GM12878 (cell line): ENCODE data around the gene FURIN. TPM values are rescaled to one million over a fixed set of nuclear protein-coding genes. Genes with fewer than 3 reads are reported as not detected.

Experiments
- ATAC-seq: fragments of 200-7000 bp; cut with Tn5 transposase; 3 replicates; pipeline ENCODE4 v1.9.1; 2020; ENCODE audit warnings: mild to moderate bottlenecking, moderate library complexity
- BruUV-seq: library from RNA; stranded (reverse); fragments of 400-500 nt; replicated peaks from 2 replicates; lab custom pipeline; 2021; lab: Mats Ljungman, UMichigan
- CTCF ChIA-PET: fragments of 300-600 bp; sonication (Branson Sonifier 250); formaldehyde crosslinking; extraction: SDS; loops from one replicate; lab custom pipeline; 2021; ENCODE audit warnings: inconsistent platforms; lab: Yijun Ruan, JAX
- POLR2A ChIA-PET: fragments of 350-600 bp; formaldehyde crosslinking; extraction: SDS; loops from one replicate; lab custom pipeline; 2021; ENCODE audit warnings: inconsistent platforms; lab: Charles Lee
- RAD21 ChIA-PET: fragments of 300-600 bp; sonication (Branson Sonifier 250); formaldehyde crosslinking; loops from one replicate; lab custom pipeline; 2023; ENCODE audit warnings: antibody characterized with exemption; ENCODE audit not compliant: unreplicated experiment; lab: Charles Lee
- SMC1A ChIA-PET: fragments of 300-600 bp; sonication (Branson Sonifier 250); formaldehyde crosslinking; loops from one replicate; lab custom pipeline; 2023; ENCODE audit not compliant: unreplicated experiment, uncharacterized antibody; lab: Charles Lee
- DNase-seq: peaks from one replicate; pipeline ENCODE4 v3.0.0-alpha.2; 2011; ENCODE audit warnings: low read depth, low spot score
- FAIRE-seq: peaks from 3 replicates; lab custom pipeline; 2011; peaks lifted over from hg19 to GRCh38; lab: Jason Lieb, UNC
- H2AFZ ChIP-seq: 2 replicates; pipeline ENCODE4 v1.6.0; 2011; ENCODE audit warnings: low read depth, low read length, control low read depth; ENCODE audit not compliant: control insufficient read depth
- H3K27ac ChIP-seq: 2 replicates; pipeline ENCODE4 v1.5.1; 2011; ENCODE audit warnings: control low read depth; ENCODE audit not compliant: control insufficient read depth, insufficient read depth
- H3K27me3 ChIP-seq, 2 experiments: replicated peaks in 1 of 2; 2 replicates each; pipeline versions ENCODE4 v1.6.0 to v1.6.1; 2011; ENCODE audit warnings: low read length in 1 of 2; ENCODE audit not compliant: control insufficient read depth in 2 of 2, insufficient read depth in 2 of 2
- H3K36me3 ChIP-seq, 2 experiments: 2 replicates each; pipeline ENCODE4 v1.5.1; 2011; ENCODE audit warnings: low read length in 1 of 2; ENCODE audit not compliant: control insufficient read depth in 2 of 2, insufficient read depth in 2 of 2
- H3K4me1 ChIP-seq: 2 replicates; pipeline ENCODE4 v1.6.1; 2011; ENCODE audit warnings: mild to moderate bottlenecking, low read length, moderate library complexity, mixed read lengths; ENCODE audit not compliant: control insufficient read depth, insufficient read depth
- H3K4me2 ChIP-seq: 2 replicates; pipeline ENCODE4 v1.6.0; 2011; ENCODE audit warnings: control low read depth; ENCODE audit not compliant: control insufficient read depth, insufficient read depth
- H3K4me3 ChIP-seq: fragments of 200-600 bp; sonication (generic); 2 replicates; pipeline ENCODE4 v1.5.1; 2016
- H3K79me2 ChIP-seq: 2 replicates; pipeline ENCODE4 v1.6.0; 2011; ENCODE audit warnings: low read length; ENCODE audit not compliant: control insufficient read depth, insufficient read depth
- H3K9ac ChIP-seq: 2 replicates; pipeline ENCODE4 v1.8.0; 2011; ENCODE audit warnings: low read length, control low read depth, mixed read lengths; ENCODE audit not compliant: control insufficient read depth, insufficient read depth
- H3K9me3 ChIP-seq: replicated peaks from 3 replicates; pipeline ENCODE4 v1.5.1; 2011; ENCODE audit warnings: mild to moderate bottlenecking, low read length; ENCODE audit not compliant: control insufficient read depth, insufficient read depth
- H4K20me1 ChIP-seq: 2 replicates; pipeline ENCODE4 v1.6.0; 2011; ENCODE audit not compliant: control insufficient read depth, insufficient read depth
- EP300 ChIP-seq, 2 experiments: fragments of 150-350 bp in 1 of 2; IDR thresholded peaks; 2 replicates each; pipeline ENCODE4 v1.6.1; 2011 to 2012; ENCODE audit warnings: low read depth in 2 of 2, low read length in 2 of 2, borderline replicate concordance in 1 of 2, improper control_type of control experiment in 1 of 2, inconsistent platforms in 1 of 2; ENCODE audit not compliant: control insufficient read depth in 1 of 2
- ESRRA ChIP-seq: IDR thresholded peaks from 2 replicates; pipeline ENCODE4 v1.6.1; 2012; ENCODE audit warnings: mild to moderate bottlenecking, low read length, improper control_type of control experiment
- ETV6 ChIP-seq, 2 experiments: fragments of 450-650 bp in 1 of 2; IDR thresholded peaks in 1 of 2; conservative IDR thresholded peaks in 1 of 2; 2 replicates each; pipeline ENCODE4 v1.6.1; 2014; ENCODE audit warnings: antibody characterized with exemption in 1 of 2, borderline replicate concordance in 1 of 2, low read depth in 1 of 2, mild to moderate bottlenecking in 1 of 2, moderate library complexity in 1 of 2
- GABPA ChIP-seq: IDR thresholded peaks from 2 replicates; pipeline ENCODE4 v1.6.1; 2014; ENCODE audit warnings: antibody characterized with exemption, low read depth, mild to moderate bottlenecking, inconsistent platforms
- IRF4 ChIP-seq: IDR thresholded peaks from 2 replicates; pipeline ENCODE4 v1.6.1; 2011; ENCODE audit warnings: low read depth, low read length
- MAX ChIP-seq: IDR thresholded peaks from 2 replicates; pipeline ENCODE4 v1.6.1; 2012; ENCODE audit warnings: low read depth, low read length, improper control_type of control experiment
- POLR2AphosphoS5 ChIP-seq: IDR thresholded peaks from 2 replicates; pipeline ENCODE4 v1.6.1; 2011; ENCODE audit warnings: mild to moderate bottlenecking, low read length, inconsistent platforms
- SIN3A ChIP-seq: IDR thresholded peaks from 2 replicates; pipeline ENCODE4 v1.6.1; 2012; ENCODE audit warnings: low read depth, low read length, improper control_type of control experiment
- SMARCA5 ChIP-seq: fragments of 450-650 bp; IDR thresholded peaks from 2 replicates; pipeline ENCODE4 v1.6.1; 2017; ENCODE audit warnings: mild to moderate bottlenecking
- SP1 ChIP-seq: IDR thresholded peaks from one replicate; pipeline ENCODE4 v1.6.1; 2011; ENCODE audit warnings: low read depth, low read length
- SRF ChIP-seq, 2 experiments: IDR thresholded peaks; 2 replicates each; pipeline ENCODE4 v1.6.1; 2011; ENCODE audit warnings: low read depth in 2 of 2, low read length in 2 of 2, mild to moderate bottlenecking in 1 of 2, moderate library complexity in 1 of 2
- ZBTB11 ChIP-seq: fragments of 450-650 bp; formaldehyde crosslinking; IDR thresholded peaks from 2 replicates; pipeline ENCODE4 v1.5.0; 2022; ENCODE audit warnings: mild to moderate bottlenecking, missing genetic modification characterization
- ZSCAN29 ChIP-seq: fragments of 450-650 bp; IDR thresholded peaks from 2 replicates; pipeline ENCODE4 v1.6.1; 2017; ENCODE audit warnings: mild to moderate bottlenecking, moderate library complexity
- ZZZ3 ChIP-seq: IDR thresholded peaks from 2 replicates; pipeline ENCODE4 v1.6.1; 2011; ENCODE audit warnings: low read depth; ENCODE audit not compliant: control insufficient read depth, insufficient read length
- WGBS: methylation state at CpG from one replicate; pipeline ENCODE4 v1.1.6; 2016; ENCODE audit warnings: low lambda C conversion rate; ENCODE audit not compliant: insufficient replicate concordance, insufficient coverage; ENCODE audit errors: missing lambda C conversion rate; 5-methylcytosine and 5-hydroxymethylcytosine counted together
- in situ Hi-C: fragments of 300-500 bp; cut with MboI; formaldehyde crosslinking; loops from 9 replicates; pipeline ENCODE4 v1.14.3; 2018; ENCODE audit warnings: mixed read lengths
- intact Hi-C: fragments of 100-400 bp; cut with micrococcal nuclease; formaldehyde crosslinking; loops from one replicate; pipeline ENCODE4 v1.14.2; 2022; ENCODE audit not compliant: unreplicated experiment
- polyA plus RNA-seq, 11 experiments: library from polyadenylated mRNA; depleted of rRNA in 4 of 11; unstranded in 6 of 11; stranded (reverse) in 5 of 11; fragments of >200 nt; fragmentation: Nextera tagmentation in 4 of 11; fragmentation: Illumina TruSeq in 1 of 11; extraction: Ambion mirVana in 4 of 11; extraction: Trizol in 1 of 11; gene quantifications; 1 replicate in 1 of 11; 2 replicates in 10 of 11; pipeline versions ENCODE4 v1.2.1 to v1.2.3, GENCODE V29; 2011 to 2016; ENCODE audit warnings: inconsistent platforms in 2 of 11, missing spikeins in 2 of 11, low read depth in 1 of 11
- total RNA-seq, 4 experiments: library from RNA; depleted of rRNA in 3 of 4; stranded (reverse); fragments of >200 nt in 3 of 4; fragmentation: Illumina TruSeq in 1 of 4; extraction: Trizol in 1 of 4; gene quantifications; 2 replicates each; pipeline versions ENCODE4 v1.2.1 to v1.2.3, GENCODE V29; 2013 to 2021
- TF ChIP-seq, protein P1 (sequence below): fragments of 450-650 bp; IDR thresholded peaks from 2 replicates; pipeline ENCODE4 v1.6.1; 2017; ENCODE audit warnings: borderline replicate concordance
- TF ChIP-seq, protein P2 (sequence below): IDR thresholded peaks from 2 replicates; pipeline ENCODE4 v1.6.1; 2011; ENCODE audit warnings: low read depth, low read length, improper control_type of control experiment, borderline replicate concordance

The FURIN gene
- total and polyA plus RNA-seq, 10 of the 15 experiments (the other 5 are each of a cell fraction or from before 2014, with no cell fraction given), result 0.47 to 39.9 (median 8.0) TPM

- RAD21 ChIA-PET, result no interaction called here
- Histone ChIP-seq H3K9me3 (no peaks in the 10 kb centered on the region), H3K79me2 (peaks cover 16% of the 10 kb centered on the region), H3K36me3 (peaks cover 17 to 38% of the 10 kb centered on the region in 2 experiments; a peak in 3 of 4 replicates), H3K27me3 (no peaks in the 10 kb centered on the region), H3K4me2 (no peak overlapping the region), H2AFZ (no peak overlapping the region), H3K4me1 (peaks cover 9% of the 10 kb centered on the region), H3K9ac (no peak overlapping the region), H3K4me3 (no peak overlapping the region), H3K27ac (no peak overlapping the region), H4K20me1 (peaks cover 4% of the 10 kb centered on the region; the same call in 1 of the 2 replicates)
- 97% methylated on average over 11 of the region's 14 CpGs for WGBS
- BruUV-seq, result no TSS peak
- CTCF ChIA-PET, result no interaction called here
- POLR2A ChIA-PET, result no interaction called here
- ATAC-seq (no peak), FAIRE-seq (no peak), DNase-seq (no peak)
- SMC1A ChIA-PET, result no interaction called here
- intact Hi-C loops (no loop called here), in situ Hi-C loops (no loop called here)
- TF ChIP-seq SIN3A (no peak), SRF (IDR thresholded peaks at IDR 0.05; ENCODE audit: low read depth in 2 of 2, low read length in 2 of 2) (no peak), MAX (no peak), ZBTB11 (CRISPR knock-in tag) (no peak), ESRRA (no peak), EP300 (IDR thresholded peaks at IDR 0.05; ENCODE audit: borderline replicate concordance in 1 of 2, control insufficient read depth in 1 of 2, low read depth in 2 of 2, low read length in 2 of 2) (no peak), IRF4 (no peak), GABPA (no peak), SMARCA5 (no peak), SP1 (no peak), ZSCAN29 (no peak), ETV6 (conservative IDR thresholded peaks at IDR 0.05 in 1 of 2, IDR thresholded peaks at IDR 0.05 in 1 of 2; ENCODE audit: borderline replicate concordance in 1 of 2, low read depth in 1 of 2) (no peak), POLR2AphosphoS5 (no peak), ZZZ3 (no peak)
- TF ChIP-seq, protein P1, sequence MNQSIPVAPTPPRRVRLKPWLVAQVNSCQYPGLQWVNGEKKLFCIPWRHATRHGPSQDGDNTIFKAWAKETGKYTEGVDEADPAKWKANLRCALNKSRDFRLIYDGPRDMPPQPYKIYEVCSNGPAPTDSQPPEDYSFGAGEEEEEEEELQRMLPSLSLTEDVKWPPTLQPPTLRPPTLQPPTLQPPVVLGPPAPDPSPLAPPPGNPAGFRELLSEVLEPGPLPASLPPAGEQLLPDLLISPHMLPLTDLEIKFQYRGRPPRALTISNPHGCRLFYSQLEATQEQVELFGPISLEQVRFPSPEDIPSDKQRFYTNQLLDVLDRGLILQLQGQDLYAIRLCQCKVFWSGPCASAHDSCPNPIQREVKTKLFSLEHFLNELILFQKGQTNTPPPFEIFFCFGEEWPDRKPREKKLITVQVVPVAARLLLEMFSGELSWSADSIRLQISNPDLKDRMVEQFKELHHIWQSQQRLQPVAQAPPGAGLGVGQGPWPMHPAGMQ, result no peak
- TF ChIP-seq, protein P2, sequence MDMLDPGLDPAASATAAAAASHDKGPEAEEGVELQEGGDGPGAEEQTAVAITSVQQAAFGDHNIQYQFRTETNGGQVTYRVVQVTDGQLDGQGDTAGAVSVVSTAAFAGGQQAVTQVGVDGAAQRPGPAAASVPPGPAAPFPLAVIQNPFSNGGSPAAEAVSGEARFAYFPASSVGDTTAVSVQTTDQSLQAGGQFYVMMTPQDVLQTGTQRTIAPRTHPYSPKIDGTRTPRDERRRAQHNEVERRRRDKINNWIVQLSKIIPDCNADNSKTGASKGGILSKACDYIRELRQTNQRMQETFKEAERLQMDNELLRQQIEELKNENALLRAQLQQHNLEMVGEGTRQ, result no peak
These were observed 8.9 kb downstream of the FURIN start for GRCh38 chr15:90877315-90877714.
